ENCODE measurements around the gene CYLD. TPM values are rescaled to one million over a fixed set of nuclear protein-coding genes. Genes with fewer than 3 reads are reported as not detected.

CYLD gene
- total RNA-seq, 1 experiment from 2014 or later, result 11.9 TPM

- DNase-seq (ENCODE audit: low read depth, low spot score), result no peak
- ChIA-PET CTCF (no interaction called here), RAD21 (ENCODE audit: low non-redundant PET in 1 of 2, low total read pairs in 2 of 2, uncharacterized antibody in 2 of 2, unreplicated experiment in 2 of 2) (no interaction called here), POLR2A (no interaction called here)
- H3K9me2 ChIP-seq (ENCODE audit: insufficient read depth), result no peaks in the 10 kb centered on the region
- H3K9me3 ChIP-seq (ENCODE audit: control insufficient read depth in 1 of 2, insufficient read depth in 1 of 2, low read depth in 1 of 2, low read length in 2 of 2), result no peaks in the 10 kb centered on the region
- BruUV-seq (replicated peaks), result no TSS peak
- ATAC-seq, result no peak
- H3K9ac ChIP-seq (ENCODE audit: low read length), result no peak overlapping the region
- intact Hi-C loops (cut with micrococcal nuclease), result no loop called here
- no peaks in the 10 kb centered on the region for H3K36me3 ChIP-seq (ENCODE audit: control insufficient read depth in 1 of 2, insufficient read depth in 2 of 2, low read length in 2 of 2)
- H3K4me3 ChIP-seq (replicated peaks in 1 of 2; ENCODE audit: low read depth in 1 of 2, low read length in 2 of 2), result no peak overlapping the region
- no peaks in the 10 kb centered on the region for H4K20me1 ChIP-seq (ENCODE audit: insufficient read depth)
- no peak overlapping the region for H3K27ac ChIP-seq (ENCODE audit: low read depth, low read length)
- no peaks in the 10 kb centered on the region for H3K79me2 ChIP-seq (ENCODE audit: insufficient read depth, low read length)
- no peak overlapping the region for H2AFZ ChIP-seq (ENCODE audit: low read depth, low read length, poor library complexity, severe bottlenecking)
- TF ChIP-seq POLR2AphosphoS5 (IDR thresholded peaks at IDR 0.05; ENCODE audit: low read depth, low read length), result no peak
- TF ChIP-seq SRF (IDR thresholded peaks at IDR 0.05; ENCODE audit: low read depth), result no peak
- TF ChIP-seq YY1 (IDR thresholded peaks at IDR 0.05; ENCODE audit: extremely low read depth, insufficient replicate concordance, low read depth, low read length), result no peak
- TF ChIP-seq FOSL1 (IDR thresholded peaks at IDR 0.05; ENCODE audit: low read depth), result no peak
- TF ChIP-seq ELF1 (IDR thresholded peaks at IDR 0.05; ENCODE audit: borderline replicate concordance, low read depth), result no peak
- peaks cover 2 to 13% of the 10 kb centered on the region in 2 experiments; a peak in 3 of 4 replicates for H3K4me1 ChIP-seq (ENCODE audit: control insufficient read depth in 1 of 2, insufficient read depth in 2 of 2, low read length in 2 of 2)
- H3K4me2 ChIP-seq (ENCODE audit: low read length), result no peak overlapping the region
- H3K27me3 ChIP-seq (ENCODE audit: insufficient read depth, low read length), result no peaks in the 10 kb centered on the region
Observed at GRCh38 chr16:50717091-50717490, 24.8 kb upstream of the CYLD start.

GRCh38 chr16:50717494-50717893 is 24.4 kb upstream of the CYLD start:
- CTCF ChIA-PET, result no interaction called here

More at GRCh38 chr16:50717494-50717893, 24.4 kb upstream of the CYLD start:
- H3K4me1 ChIP-seq (ENCODE audit: control insufficient read depth in 1 of 2, insufficient read depth in 2 of 2, low read length in 2 of 2), result peaks cover 2 to 13% of the 10 kb centered on the region in 2 experiments; a peak in 3 of 4 replicates
- TF ChIP-seq EZH2phosphoT487 (IDR thresholded peaks at IDR 0.05; ENCODE audit: borderline replicate concordance) (no peak), EZH2 (IDR thresholded peaks at IDR 0.05) (no peak), ZNF274 (IDR thresholded peaks at IDR 0.05; ENCODE audit: low read depth, low read length) (no peak), SIN3A (IDR thresholded peaks at IDR 0.05; ENCODE audit: low read depth) (no peak), FOSL1 (IDR thresholded peaks at IDR 0.05; ENCODE audit: low read depth) (no peak), ATF3 (IDR thresholded peaks at IDR 0.05) (no peak), CEBPB (IDR thresholded peaks at IDR 0.05; ENCODE audit: low read depth) (no peak), ZFX (IDR thresholded peaks at IDR 0.05) (no peak)
- RAD21 ChIA-PET (ENCODE audit: low non-redundant PET in 1 of 2, low total read pairs in 2 of 2, uncharacterized antibody in 2 of 2, unreplicated experiment in 2 of 2), result no interaction called here
- H3K9me2 ChIP-seq (ENCODE audit: insufficient read depth), result no peaks in the 10 kb centered on the region
- no peak for ATAC-seq
- no TSS peak for BruUV-seq (replicated peaks)
- no peak overlapping the region for H2AFZ ChIP-seq (ENCODE audit: low read depth, low read length, poor library complexity, severe bottlenecking)
- H3K4me2 ChIP-seq (ENCODE audit: low read length), result no peak overlapping the region
- H3K79me2 ChIP-seq (ENCODE audit: insufficient read depth, low read length), result no peaks in the 10 kb centered on the region
- H3K9ac ChIP-seq (ENCODE audit: low read length), result no peak overlapping the region
- H4K20me1 ChIP-seq (ENCODE audit: insufficient read depth), result no peaks in the 10 kb centered on the region
- H3K4me3 ChIP-seq (replicated peaks in 1 of 2; ENCODE audit: low read depth in 1 of 2, low read length in 2 of 2), result no peak overlapping the region
- no peaks in the 10 kb centered on the region for H3K27me3 ChIP-seq (ENCODE audit: insufficient read depth, low read length)
- H3K9me3 ChIP-seq (ENCODE audit: control insufficient read depth in 1 of 2, insufficient read depth in 1 of 2, low read depth in 1 of 2, low read length in 2 of 2), result no peaks in the 10 kb centered on the region
- no peak for DNase-seq (ENCODE audit: low read depth, low spot score)
- H3K27ac ChIP-seq (ENCODE audit: low read depth, low read length), result no peak overlapping the region
- intact Hi-C loops (cut with micrococcal nuclease), result no loop called here
- POLR2A ChIA-PET, result no interaction called here
- no peaks in the 10 kb centered on the region for H3K36me3 ChIP-seq (ENCODE audit: control insufficient read depth in 1 of 2, insufficient read depth in 2 of 2, low read length in 2 of 2)
